HG03097 (cell line): ENCODE data around the gene LTN1.

ENCODE experiments used
- ATAC-seq: cut with Tn5 transposase; IDR thresholded peaks from one replicate; pipeline ENCODE4 v1.9.1; 2021; ENCODE audit not compliant: unreplicated experiment, low FRiP score

The LTN1 gene

GRCh38 chr21:28986677-28987076 is 6.0 kb downstream of the LTN1 start:
- ATAC-seq, result no peak

GRCh38 chr21:28982637-28983036 is 10.0 kb downstream of the LTN1 start:
- ATAC-seq, result no peak

- no peak for ATAC-seq
Observed at GRCh38 chr21:28979092-28979491, 13.6 kb downstream of the LTN1 start.

- ATAC-seq, result no peak
Observed at GRCh38 chr21:28975397-28975796, 17.3 kb downstream of the LTN1 start.

- no peak for ATAC-seq
Observed at GRCh38 chr21:28974531-28975227, 18.0 kb downstream of the LTN1 start.

- no peak for ATAC-seq
Observed at GRCh38 chr21:28972398-28972797, 20.3 kb downstream of the LTN1 start.

- no peak for ATAC-seq
Observed at GRCh38 chr21:28971171-28971570, 21.5 kb downstream of the LTN1 start.

GRCh38 chr21:28963831-28964230 is 28.8 kb downstream of the LTN1 start:
- no peak for ATAC-seq

GRCh38 chr21:28962465-28962864 is 30.2 kb downstream of the LTN1 start:
- ATAC-seq, result no peak

GRCh38 chr21:28961927-28962326 is 30.8 kb downstream of the LTN1 start:
- ATAC-seq, result no peak

- no peak for ATAC-seq
Observed at GRCh38 chr21:28960245-28960644, 32.4 kb downstream of the LTN1 start.

GRCh38 chr21:28959367-28960099 is 33.1 kb downstream of the LTN1 start:
- no peak for ATAC-seq

GRCh38 chr21:28953247-28953646 is 39.4 kb downstream of the LTN1 start:
- peak; percentile 49 for ATAC-seq

GRCh38 chr21:28952686-28953085 is 40.0 kb downstream of the LTN1 start:
- no peak for ATAC-seq

GRCh38 chr21:28949318-28949717 is 43.4 kb downstream of the LTN1 start:
- no peak for ATAC-seq

- no peak for ATAC-seq
Observed at GRCh38 chr21:28944296-28944695, 48.4 kb downstream of the LTN1 start.

- ATAC-seq, result no peak
Observed at GRCh38 chr21:28943631-28944030, 49.0 kb downstream of the LTN1 start.

- no peak for ATAC-seq
Observed at GRCh38 chr21:28938726-28939125, 54.0 kb downstream of the LTN1 start.

GRCh38 chr21:28937737-28938136 is 54.9 kb downstream of the LTN1 start:
- no peak for ATAC-seq

GRCh38 chr21:28936721-28937120 is 56.0 kb downstream of the LTN1 start:
- ATAC-seq, result no peak

GRCh38 chr21:28936036-28936435 is 56.6 kb downstream of the LTN1 start:
- ATAC-seq, result no peak

- no peak for ATAC-seq
Observed at GRCh38 chr21:28932717-28933116, 60.0 kb downstream of the LTN1 start.
